Duodenal mucosa (tissue), 2 donors: Measurements from ENCODE around the gene ASB2.

Experiments
- H3K27ac ChIP-seq: one replicate; pipeline ENCODE4 v1.7.0; 2013; ENCODE audit warnings: low read depth, low read length
- H3K27me3 ChIP-seq, 2 donors: one replicate each; pipeline ENCODE4 v1.7.0; 2013; ENCODE audit warnings: low read length in 2 of 2, control low read depth in 1 of 2; ENCODE audit not compliant: insufficient read depth in 2 of 2, control insufficient read depth in 1 of 2
- H3K36me3 ChIP-seq, 2 donors: one replicate each; pipeline ENCODE4 v1.7.0; 2013; ENCODE audit warnings: low read length in 2 of 2, control low read depth in 1 of 2; ENCODE audit not compliant: insufficient read depth in 2 of 2, control insufficient read depth in 1 of 2
- H3K4me1 ChIP-seq, 2 donors: one replicate each; pipeline ENCODE4 v1.7.0; 2013; ENCODE audit warnings: low read length in 2 of 2, control low read depth in 1 of 2; ENCODE audit not compliant: insufficient read depth in 2 of 2, control insufficient read depth in 1 of 2
- H3K4me3 ChIP-seq, 2 donors: one replicate each; pipeline ENCODE4 v1.7.0; 2013; ENCODE audit warnings: low read length in 2 of 2, low read depth in 1 of 2
- H3K9ac ChIP-seq, 2 donors: one replicate each; pipeline ENCODE4 v1.7.0; 2013; ENCODE audit warnings: low read length in 2 of 2, low read depth in 1 of 2
- H3K9me3 ChIP-seq, 2 donors: one replicate each; pipeline ENCODE4 v1.7.0; 2013; ENCODE audit warnings: low read length in 2 of 2, control low read depth in 1 of 2; ENCODE audit not compliant: control insufficient read depth in 1 of 2

ASB2 gene

DNA sequence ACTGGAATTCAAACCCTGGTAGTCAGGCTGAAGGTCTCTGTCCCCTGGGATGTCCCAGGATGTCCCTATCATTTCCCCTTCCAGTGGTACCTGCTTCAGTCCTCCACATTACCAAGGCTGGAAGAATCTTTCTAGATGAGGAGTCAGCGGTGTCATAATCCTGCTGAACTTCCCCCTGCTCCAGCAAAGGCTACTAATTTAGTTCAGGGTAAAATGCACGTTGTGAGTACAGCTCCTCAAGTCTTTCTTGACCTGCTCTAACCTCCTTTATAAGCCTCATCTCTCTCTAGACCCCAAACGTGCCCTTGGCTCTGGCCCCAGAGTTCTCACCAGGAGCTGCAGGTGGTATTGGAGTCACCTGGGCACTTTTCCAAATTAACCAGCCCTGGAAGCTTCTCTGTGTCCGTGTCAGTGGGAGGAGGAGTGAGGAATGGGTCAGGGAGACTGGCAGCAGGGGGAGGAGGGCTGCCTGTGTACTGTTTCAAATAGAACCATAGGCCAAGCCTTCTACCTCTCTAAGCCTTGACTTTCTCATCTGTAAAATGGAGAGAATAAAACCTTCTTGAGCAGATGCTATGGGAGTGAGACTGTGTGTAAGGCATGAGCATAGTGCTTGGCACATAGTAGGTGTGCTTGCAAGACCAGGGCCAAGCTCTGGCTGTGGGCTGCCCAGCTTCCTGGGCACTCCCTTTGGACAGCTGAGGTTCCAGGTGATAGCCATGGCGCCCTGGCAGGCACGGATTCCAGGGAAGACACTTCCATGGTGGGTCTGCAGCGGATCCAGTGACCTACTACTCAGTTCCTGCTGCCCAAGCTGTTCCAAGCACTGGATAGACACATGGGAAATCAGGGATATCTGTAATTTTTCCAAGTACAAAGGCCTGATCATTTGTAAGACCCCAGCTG lies 24.5 kb downstream of the ASB2 start:
- Histone ChIP-seq H3K36me3 (peaks cover 10 to 19% of the 10 kb centered on the region in 2 donors), H3K9me3 (no peaks in the 10 kb centered on the region)

DNA sequence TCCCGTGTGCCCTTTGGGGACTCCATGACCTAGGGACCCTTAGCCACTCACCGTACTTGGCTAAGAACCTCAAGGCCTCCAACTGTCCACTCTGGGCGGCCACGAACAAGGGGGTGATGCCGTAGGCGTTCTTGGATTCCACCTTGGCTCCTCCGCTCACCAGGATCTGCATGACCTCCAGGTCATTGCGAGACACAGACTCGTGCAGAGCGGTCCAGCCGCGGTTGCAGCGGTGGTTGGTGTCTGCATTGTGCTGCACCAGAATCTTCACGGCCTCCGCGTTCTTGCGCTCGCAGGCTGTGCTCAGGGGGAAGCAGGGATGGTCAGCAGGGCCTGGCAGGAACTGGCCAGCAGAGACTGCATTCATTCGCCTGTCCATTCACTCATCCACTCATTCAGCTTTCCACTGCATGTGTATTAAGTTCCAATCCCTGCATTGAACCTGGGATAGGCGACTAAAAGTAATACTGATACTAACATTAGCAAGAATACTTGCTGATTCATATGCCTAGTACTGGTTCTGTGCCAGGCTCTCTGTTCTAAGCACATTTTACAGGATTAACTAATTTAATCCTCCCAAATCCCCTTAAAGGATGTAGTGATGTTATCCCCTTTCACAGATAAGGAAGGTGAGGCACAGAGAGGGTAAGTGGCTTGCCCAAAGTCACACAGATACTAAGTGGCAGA lies 25.3 kb downstream of the ASB2 start:
- no peaks in the 10 kb centered on the region for H3K9me3 ChIP-seq
- no peak overlapping the region for H3K4me3 ChIP-seq
- peaks cover 16 to 19% of the 10 kb centered on the region in 2 donors for H3K4me1 ChIP-seq
- no peak overlapping the region for H3K9ac ChIP-seq
- no peaks in the 10 kb centered on the region for H3K27me3 ChIP-seq
- no peak overlapping the region for H3K27ac ChIP-seq
- H3K36me3 ChIP-seq = peaks cover 10 to 26% of the 10 kb centered on the region in 2 donors

More for the DNA sequence above, 24.5 kb downstream of the ASB2 start:
- H3K9ac ChIP-seq = no peak overlapping the region
- H3K27me3 ChIP-seq = no peaks in the 10 kb centered on the region
- no peak overlapping the region for H3K4me3 ChIP-seq
- no peak overlapping the region for H3K27ac ChIP-seq
- H3K4me1 ChIP-seq = peaks cover 16 to 25% of the 10 kb centered on the region in 2 donors

DNA sequence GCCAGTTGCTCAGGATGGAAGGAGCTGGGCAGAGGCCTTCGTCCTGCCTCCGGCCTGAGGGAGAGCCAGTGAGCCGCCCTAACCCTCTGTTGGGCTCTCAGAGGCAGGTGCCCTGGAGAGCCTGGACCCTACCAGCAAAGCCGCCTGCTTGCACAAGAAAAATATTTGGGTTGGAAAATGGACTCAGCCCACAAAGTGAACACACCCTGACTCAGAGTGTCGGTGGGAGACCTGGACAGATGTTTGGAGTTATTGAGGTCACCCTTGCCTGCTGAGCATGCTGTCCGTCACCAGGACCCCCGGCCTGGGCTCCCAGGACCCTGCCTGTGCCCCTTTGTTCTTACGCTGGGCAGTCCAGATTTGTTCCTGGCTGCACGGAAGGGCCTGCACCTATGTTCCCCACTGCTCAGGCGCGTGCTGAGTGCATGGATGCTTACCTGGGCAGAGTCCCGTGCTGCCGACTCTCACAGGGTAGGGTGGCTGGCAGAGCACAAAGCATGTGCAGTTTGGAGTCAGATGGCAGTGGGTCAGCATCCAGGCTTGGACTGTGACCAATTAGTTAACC lies 26.8 kb downstream of the ASB2 start:
- H3K9me3 ChIP-seq = no peaks in the 10 kb centered on the region
- H3K4me3 ChIP-seq = no peak overlapping the region
- peaks cover 12 to 31% of the 10 kb centered on the region in 2 donors for H3K36me3 ChIP-seq
- no peak overlapping the region for H3K27ac ChIP-seq
- H3K27me3 ChIP-seq = no peaks in the 10 kb centered on the region
- H3K4me1 ChIP-seq = peaks cover 16% of the 10 kb centered on the region in 2 donors
- H3K9ac ChIP-seq = no peak overlapping the region

DNA sequence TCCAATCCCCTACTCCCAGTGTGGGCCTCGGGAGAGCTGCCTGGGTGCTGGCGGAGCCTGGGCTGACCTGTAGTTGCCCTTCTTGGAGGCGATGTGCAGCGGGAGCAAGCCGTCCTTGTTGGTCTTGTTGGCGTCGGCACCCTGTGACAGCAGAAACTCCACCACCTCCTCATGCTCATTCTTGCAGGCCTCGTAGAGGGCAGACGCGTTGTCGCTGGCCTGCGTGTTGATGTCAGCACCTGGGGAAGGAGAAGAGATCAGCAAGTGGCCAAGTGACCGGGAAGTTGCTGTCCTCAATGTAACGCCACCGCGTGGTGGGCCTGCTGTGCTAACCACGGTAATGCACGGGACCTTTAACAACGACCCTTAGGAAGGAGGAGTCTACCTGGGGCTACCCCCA lies 29.1 kb downstream of the ASB2 start:
- H3K4me1 ChIP-seq = peaks cover 0 to 6% of the 10 kb centered on the region in 2 donors
- H3K4me3 ChIP-seq = no peak overlapping the region
- no peaks in the 10 kb centered on the region for H3K9me3 ChIP-seq
- H3K9ac ChIP-seq = no peak overlapping the region
- H3K27me3 ChIP-seq = no peaks in the 10 kb centered on the region
- peaks cover 14 to 44% of the 10 kb centered on the region in 2 donors for H3K36me3 ChIP-seq
- no peak overlapping the region for H3K27ac ChIP-seq

DNA sequence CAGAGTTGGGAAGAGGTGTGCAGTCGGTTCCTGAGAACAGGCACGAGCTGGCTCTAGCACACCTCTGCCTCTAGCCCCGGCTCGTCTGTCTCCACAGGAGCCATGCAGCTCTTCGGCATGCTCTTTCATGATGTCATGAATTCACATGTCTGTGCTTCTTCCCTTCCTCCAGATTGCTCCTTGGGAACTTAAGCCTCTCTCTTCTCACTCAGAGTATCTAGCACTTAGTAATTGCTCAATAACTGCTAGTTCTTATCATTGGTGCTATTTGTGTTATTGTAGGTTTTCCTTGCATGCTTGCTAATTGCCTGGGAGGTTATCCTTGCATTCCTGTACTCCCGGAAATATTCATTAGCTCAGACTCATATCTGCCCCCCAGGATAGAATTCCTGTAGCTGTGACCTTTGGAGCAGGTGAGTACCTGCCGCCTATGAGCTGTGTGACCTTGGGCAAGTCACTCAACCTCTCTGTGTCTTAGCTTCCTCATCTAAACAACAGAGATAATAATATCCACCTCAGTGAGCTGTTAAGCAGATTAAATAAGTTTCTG lies 29.8 kb downstream of the ASB2 start:
- Histone ChIP-seq H3K27me3 (no peaks in the 10 kb centered on the region), H3K27ac (no peak overlapping the region), H3K4me3 (no peak overlapping the region), H3K9me3 (no peaks in the 10 kb centered on the region), H3K4me1 (no peaks in the 10 kb centered on the region), H3K9ac (no peak overlapping the region), H3K36me3 (peaks cover 16 to 49% of the 10 kb centered on the region in 2 donors)

DNA sequence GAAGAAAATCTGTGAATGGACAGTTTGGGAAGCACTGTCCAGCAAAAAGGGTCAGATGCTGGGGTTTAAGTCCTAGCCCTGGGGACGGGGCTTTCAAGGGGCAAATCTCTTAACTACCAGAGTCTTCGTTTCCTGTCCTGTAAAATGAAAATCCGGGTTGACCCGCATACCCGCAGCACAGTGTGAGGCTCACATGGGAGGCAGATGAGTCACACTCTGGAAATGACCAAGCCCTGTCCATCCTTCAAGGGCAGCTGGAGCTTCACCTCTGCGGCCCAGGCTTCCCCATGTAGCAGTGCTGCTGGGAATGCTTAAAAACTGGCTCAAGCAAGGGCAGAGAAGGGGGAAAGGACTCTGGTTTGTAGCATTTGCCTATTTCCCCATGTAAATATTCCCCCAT lies 30.3 kb downstream of the ASB2 start:
- no peak overlapping the region for H3K9ac ChIP-seq
- no peaks in the 10 kb centered on the region for H3K4me1 ChIP-seq
- no peaks in the 10 kb centered on the region for H3K9me3 ChIP-seq
- H3K27me3 ChIP-seq = no peaks in the 10 kb centered on the region
- H3K27ac ChIP-seq = no peak overlapping the region
- H3K36me3 ChIP-seq = peaks cover 16 to 49% of the 10 kb centered on the region in 2 donors
- H3K4me3 ChIP-seq = no peak overlapping the region

DNA sequence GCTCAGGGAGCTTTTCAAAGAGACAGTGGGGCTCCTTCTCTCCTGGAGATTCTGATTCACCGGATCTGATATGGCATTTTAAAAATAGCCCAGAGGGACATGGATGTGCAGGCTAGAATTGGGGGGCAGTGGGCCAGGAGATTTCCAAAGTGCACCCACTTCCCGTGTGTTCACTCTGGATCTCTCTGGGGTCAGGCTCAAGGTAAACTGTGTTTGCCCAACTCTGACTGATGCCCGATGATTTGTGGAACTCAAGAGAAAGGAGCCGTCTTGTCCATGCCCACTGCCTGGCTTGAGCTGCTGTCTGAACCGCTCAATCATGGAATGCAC lies 31.3 kb downstream of the ASB2 start:
- H3K4me3 ChIP-seq = no peak overlapping the region
- H3K4me1 ChIP-seq = no peaks in the 10 kb centered on the region
- H3K9ac ChIP-seq = no peak overlapping the region
- no peaks in the 10 kb centered on the region for H3K9me3 ChIP-seq
- H3K36me3 ChIP-seq = peaks cover 12 to 49% of the 10 kb centered on the region in 2 donors
- H3K27ac ChIP-seq = no peak overlapping the region
- H3K27me3 ChIP-seq = no peaks in the 10 kb centered on the region

DNA sequence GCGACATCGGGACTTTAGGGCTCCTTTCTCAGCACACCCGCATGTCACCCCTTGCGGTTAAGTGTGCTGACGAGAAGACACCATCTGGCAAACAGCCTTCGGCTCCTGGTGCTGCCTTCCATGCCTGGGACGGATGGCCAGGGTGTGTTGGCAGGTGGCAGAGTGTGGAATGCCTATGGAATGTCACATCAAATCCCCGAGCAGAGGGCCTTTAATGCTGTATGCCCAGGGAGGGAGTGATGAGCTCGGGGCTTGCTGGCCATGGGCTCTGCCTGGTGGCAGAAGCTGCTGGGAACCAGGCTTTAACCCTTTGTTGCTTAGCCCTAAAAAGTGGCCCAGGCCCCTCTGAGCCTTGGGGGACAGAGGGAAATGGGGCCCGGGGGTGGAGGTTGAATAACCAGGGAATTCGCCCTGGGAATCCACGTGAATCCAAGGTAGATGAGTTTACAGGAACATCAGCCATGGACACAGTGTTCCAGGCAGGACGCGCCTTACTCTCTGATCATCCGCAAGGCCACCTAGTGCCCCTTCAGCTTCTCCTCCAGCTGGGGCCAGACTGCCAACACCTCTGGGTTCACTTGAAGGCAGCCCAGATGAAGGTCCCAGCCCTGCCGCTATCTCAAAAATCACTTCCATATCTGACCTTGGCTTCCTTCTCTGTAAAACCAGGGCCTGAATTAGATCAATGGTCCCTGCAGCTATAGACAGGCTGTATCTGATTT lies 31.9 kb downstream of the ASB2 start:
- no peaks in the 10 kb centered on the region for H3K4me1 ChIP-seq

DNA sequence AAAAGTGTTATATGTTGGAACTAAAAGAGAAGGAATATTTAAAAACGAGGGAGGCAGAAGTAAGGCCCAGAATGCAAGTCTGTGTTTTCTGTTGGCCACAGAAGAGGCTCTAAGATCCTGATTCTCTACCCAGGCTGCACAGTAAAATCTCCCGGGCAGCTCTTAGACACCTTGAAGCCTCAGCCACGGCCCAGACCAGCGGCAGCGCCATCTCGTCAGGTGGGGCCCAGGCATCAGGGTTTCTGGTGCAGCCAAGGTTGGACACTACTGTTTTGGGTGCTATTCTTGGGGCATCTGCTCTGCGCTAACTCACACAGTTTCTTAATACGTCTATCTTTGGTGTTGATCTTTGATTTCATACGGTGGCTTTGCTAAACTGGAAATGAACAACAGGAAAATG lies 32.4 kb downstream of the ASB2 start:
- Histone ChIP-seq H3K27me3 (no peaks in the 10 kb centered on the region), H3K9me3 (no peaks in the 10 kb centered on the region), H3K4me3 (no peak overlapping the region), H3K4me1 (peaks cover 0 to 4% of the 10 kb centered on the region in 2 donors), H3K9ac (no peak overlapping the region), H3K27ac (no peak overlapping the region), H3K36me3 (peaks cover 7 to 40% of the 10 kb centered on the region in 2 donors)

More for the DNA sequence above, 31.9 kb downstream of the ASB2 start:
- H3K4me3 ChIP-seq = no peak overlapping the region
- no peak overlapping the region for H3K9ac ChIP-seq
- no peaks in the 10 kb centered on the region for H3K27me3 ChIP-seq
- peaks cover 9 to 45% of the 10 kb centered on the region in 2 donors for H3K36me3 ChIP-seq
- no peak overlapping the region for H3K27ac ChIP-seq
- no peaks in the 10 kb centered on the region for H3K9me3 ChIP-seq
